Tibial nerve (tissue), 4 donors: ENCODE measurements around the gene FRMPD1. TPM values are rescaled to one million over a fixed set of nuclear protein-coding genes. Genes with fewer than 3 reads are reported as not detected.

Source experiments
- DNase-seq, 2 donors: peaks; one replicate each; pipeline ENCODE4 v3.0.0-alpha.2; 2019; ENCODE audit warnings: low spot score in 2 of 2
- H3K27ac ChIP-seq, 4 donors: fragments of 200-600 bp; sonication (generic) in 3 of 4; one replicate each; pipeline ENCODE4 v1.5.1; 2017 to 2019; ENCODE audit warnings: mild to moderate bottlenecking in 1 of 4
- H3K27me3 ChIP-seq, 2 donors: fragments of 200-600 bp; sonication (generic) in 1 of 2; one replicate each; pipeline versions ENCODE4 v1.5.1 to v1.6.0; 2017 to 2019
- H3K36me3 ChIP-seq, 3 donors: fragments of 200-600 bp; sonication (generic); one replicate each; pipeline ENCODE4 v1.5.1; 2018 to 2019
- H3K4me1 ChIP-seq, 4 donors: fragments of 200-600 bp; sonication (generic) in 3 of 4; one replicate each; pipeline ENCODE4 v1.5.1; 2017 to 2019
- H3K4me3 ChIP-seq, 4 donors: fragments of 200-600 bp; sonication (generic) in 3 of 4; one replicate each; pipeline ENCODE4 v1.5.1; 2017 to 2019; ENCODE audit warnings: mild to moderate bottlenecking in 1 of 4, moderate library complexity in 1 of 4
- H3K9me3 ChIP-seq, 4 donors: fragments of 200-600 bp; sonication (generic) in 3 of 4; one replicate each; pipeline ENCODE4 v1.5.1; 2017 to 2019
- EP300 ChIP-seq, 2 donors: sonication (generic); formaldehyde crosslinking; IDR thresholded peaks; one replicate each; pipeline ENCODE4 v1.6.1; 2017; ENCODE audit warnings: antibody characterized with exemption in 2 of 2, mild to moderate bottlenecking in 1 of 2
- POLR2A ChIP-seq, 2 donors: fragments of 450-650 bp; IDR thresholded peaks; one replicate each; pipeline ENCODE4 v1.6.1; 2017; ENCODE audit warnings: antibody characterized with exemption in 2 of 2, mild to moderate bottlenecking in 2 of 2, moderate library complexity in 2 of 2
- WGBS, 2 donors: methylation state at CpG; one replicate each; pipeline ENCODE4 v1.1.5; 2018; 5-methylcytosine and 5-hydroxymethylcytosine counted together
- total RNA-seq, 4 donors: library from RNA; depleted of rRNA; stranded (reverse); fragments of >200 nt; gene quantifications; one replicate each; pipeline ENCODE4 v1.1.0, GENCODE V29; 2016
- TF ChIP-seq, protein P1 (sequence below), 5 experiments: fragments of 200-600 bp in 3 of 5; fragments of 450-650 bp in 2 of 5; sonication (generic) in 3 of 5; IDR thresholded peaks; one replicate each; pipeline ENCODE4 v1.5.1; 2016 to 2019; ENCODE audit warnings: antibody characterized with exemption in 5 of 5, mild to moderate bottlenecking in 3 of 5, moderate library complexity in 2 of 5

The FRMPD1 gene
- total RNA-seq, 4 donors from 2014 or later, result 0.30 to 1.6 (median 0.42) TPM; not detected in 1

DNA sequence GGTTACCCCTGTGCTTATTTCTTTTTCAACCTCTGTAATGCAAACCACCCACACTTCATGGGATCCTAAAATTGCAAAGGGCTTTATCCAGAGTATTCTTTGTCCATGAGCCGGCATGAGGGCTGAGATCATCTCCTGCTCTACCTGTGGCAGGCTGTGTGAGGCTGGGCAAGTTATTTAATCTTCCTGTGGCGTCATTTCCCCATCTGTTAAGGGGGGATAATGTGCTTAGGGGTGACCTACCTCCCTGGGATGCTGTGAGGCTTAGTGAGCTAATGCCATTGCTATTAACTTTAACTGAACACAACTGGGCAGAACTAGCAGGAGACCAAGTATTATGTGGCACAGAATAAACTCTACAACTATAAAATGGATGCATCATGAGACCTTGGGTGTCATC is 17.0 kb downstream of the FRMPD1 start:
- no peak for DNase-seq
- TF ChIP-seq POLR2A (IDR thresholded peaks at IDR 0.05) (no peak), EP300 (IDR thresholded peaks at IDR 0.05) (no peak)
- TF ChIP-seq, protein P1, sequence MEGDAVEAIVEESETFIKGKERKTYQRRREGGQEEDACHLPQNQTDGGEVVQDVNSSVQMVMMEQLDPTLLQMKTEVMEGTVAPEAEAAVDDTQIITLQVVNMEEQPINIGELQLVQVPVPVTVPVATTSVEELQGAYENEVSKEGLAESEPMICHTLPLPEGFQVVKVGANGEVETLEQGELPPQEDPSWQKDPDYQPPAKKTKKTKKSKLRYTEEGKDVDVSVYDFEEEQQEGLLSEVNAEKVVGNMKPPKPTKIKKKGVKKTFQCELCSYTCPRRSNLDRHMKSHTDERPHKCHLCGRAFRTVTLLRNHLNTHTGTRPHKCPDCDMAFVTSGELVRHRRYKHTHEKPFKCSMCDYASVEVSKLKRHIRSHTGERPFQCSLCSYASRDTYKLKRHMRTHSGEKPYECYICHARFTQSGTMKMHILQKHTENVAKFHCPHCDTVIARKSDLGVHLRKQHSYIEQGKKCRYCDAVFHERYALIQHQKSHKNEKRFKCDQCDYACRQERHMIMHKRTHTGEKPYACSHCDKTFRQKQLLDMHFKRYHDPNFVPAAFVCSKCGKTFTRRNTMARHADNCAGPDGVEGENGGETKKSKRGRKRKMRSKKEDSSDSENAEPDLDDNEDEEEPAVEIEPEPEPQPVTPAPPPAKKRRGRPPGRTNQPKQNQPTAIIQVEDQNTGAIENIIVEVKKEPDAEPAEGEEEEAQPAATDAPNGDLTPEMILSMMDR (IDR thresholded peaks at IDR 0.05), result no peak
- H3K27ac ChIP-seq, result no peak overlapping the region
- peaks cover 0 to 4% of the 10 kb centered on the region in 2 donors for H3K27me3 ChIP-seq
- no peaks in the 10 kb centered on the region for H3K36me3 ChIP-seq
- no peaks in the 10 kb centered on the region for H3K4me1 ChIP-seq
- 68 to 78% methylated on average over 2 of the region's 2 CpGs for WGBS, 2 donors
- no peak overlapping the region for H3K4me3 ChIP-seq
- H3K9me3 ChIP-seq, result no peaks in the 10 kb centered on the region

DNA sequence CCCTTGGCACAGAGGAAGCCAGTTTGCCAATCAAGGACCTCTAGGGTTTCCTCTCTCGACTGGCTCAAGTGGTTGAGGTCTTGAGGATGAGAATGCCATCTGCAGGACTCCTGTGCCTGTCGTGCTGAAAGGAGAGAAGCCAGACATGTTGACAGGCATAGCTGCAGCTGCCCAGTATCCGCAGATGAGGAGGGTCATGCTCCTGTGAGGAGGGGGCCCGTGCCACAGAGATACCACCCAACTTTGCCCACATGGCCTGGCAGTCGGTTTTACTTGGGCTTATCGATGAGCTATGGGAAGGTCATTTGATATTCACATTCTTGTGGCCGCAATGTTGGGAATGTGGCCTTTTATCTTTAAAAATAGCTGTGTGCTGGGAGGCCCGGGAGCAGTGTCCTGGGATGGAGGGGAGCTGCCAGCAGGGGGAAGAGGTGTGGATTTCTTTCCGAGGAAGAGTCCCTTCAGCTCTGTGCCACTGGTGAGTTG is 17.4 kb downstream of the FRMPD1 start:
- no peak for DNase-seq
- Histone ChIP-seq H3K27ac (no peak overlapping the region), H3K4me1 (no peaks in the 10 kb centered on the region), H3K27me3 (peaks cover 0 to 4% of the 10 kb centered on the region in 2 donors), H3K36me3 (no peaks in the 10 kb centered on the region), H3K4me3 (no peak overlapping the region), H3K9me3 (no peaks in the 10 kb centered on the region)
- WGBS, 2 donors, result 26 to 32% methylated on average over 8 to 9 of the region's 9 CpGs
- TF ChIP-seq, protein P1 (IDR thresholded peaks at IDR 0.05), result no peak
- TF ChIP-seq POLR2A (IDR thresholded peaks at IDR 0.05) (no peak), EP300 (IDR thresholded peaks at IDR 0.05) (no peak)

DNA sequence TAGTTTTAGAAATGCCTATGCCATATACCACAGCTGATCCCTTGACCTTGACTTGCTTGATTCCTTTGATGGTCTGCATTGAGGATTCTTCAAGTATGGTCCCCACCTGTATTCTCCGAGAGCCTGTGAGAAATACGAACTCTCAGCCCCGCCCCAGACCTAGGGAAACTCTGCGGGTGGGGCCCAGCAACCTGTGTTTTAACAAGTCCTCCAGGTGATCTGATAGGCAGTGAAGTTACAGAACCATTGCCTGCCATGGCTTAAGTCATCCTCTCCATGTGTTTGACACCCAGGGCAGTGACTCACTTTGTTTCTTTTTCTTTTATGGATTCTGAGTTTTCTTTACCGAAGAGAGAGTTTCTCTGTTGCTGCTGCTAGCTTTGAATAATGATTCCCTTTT is 18.5 kb downstream of the FRMPD1 start:
- 52 to 66% methylated on average over 5 of the region's 5 CpGs for WGBS, 2 donors
- Histone ChIP-seq H3K9me3 (no peaks in the 10 kb centered on the region), H3K27ac (no peak overlapping the region), H3K4me3 (no peak overlapping the region), H3K36me3 (no peaks in the 10 kb centered on the region), H3K27me3 (peaks cover 0 to 4% of the 10 kb centered on the region in 2 donors), H3K4me1 (no peaks in the 10 kb centered on the region)
- DNase-seq, result no peak
- TF ChIP-seq, protein P1 (IDR thresholded peaks at IDR 0.05), result no peak
- TF ChIP-seq POLR2A (IDR thresholded peaks at IDR 0.05) (no peak), EP300 (IDR thresholded peaks at IDR 0.05) (no peak)

DNA sequence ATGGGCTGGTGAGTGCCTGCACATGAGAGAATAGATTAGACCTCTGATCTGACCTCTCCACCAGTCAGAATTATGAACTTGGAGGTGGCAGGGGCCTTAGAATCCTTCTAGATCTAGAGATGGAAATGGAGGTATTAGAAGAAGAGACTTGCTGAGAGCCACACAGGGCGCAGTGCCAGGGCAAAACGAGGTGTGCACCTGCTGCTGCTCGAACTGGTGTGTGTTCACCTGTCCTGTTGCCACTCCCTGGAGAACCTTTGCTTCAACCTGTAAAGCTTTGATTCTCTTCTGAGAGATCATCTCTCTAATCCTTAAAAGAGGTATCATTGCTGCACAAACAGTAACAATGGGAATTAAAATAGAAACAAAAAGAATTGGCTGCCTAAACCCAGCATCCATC is 24.9 kb downstream of the FRMPD1 start:
- Histone ChIP-seq H3K4me1 (no peaks in the 10 kb centered on the region), H3K9me3 (no peaks in the 10 kb centered on the region), H3K27me3 (no peaks in the 10 kb centered on the region), H3K4me3 (no peak overlapping the region), H3K36me3 (no peaks in the 10 kb centered on the region), H3K27ac (no peak overlapping the region)
- WGBS, 2 donors, result 78 to 83% methylated on average over 3 of the region's 3 CpGs
- no peak for DNase-seq
- TF ChIP-seq EP300 (IDR thresholded peaks at IDR 0.05) (no peak), POLR2A (IDR thresholded peaks at IDR 0.05) (no peak)
- TF ChIP-seq, protein P1 (IDR thresholded peaks at IDR 0.05), result no peak

DNA sequence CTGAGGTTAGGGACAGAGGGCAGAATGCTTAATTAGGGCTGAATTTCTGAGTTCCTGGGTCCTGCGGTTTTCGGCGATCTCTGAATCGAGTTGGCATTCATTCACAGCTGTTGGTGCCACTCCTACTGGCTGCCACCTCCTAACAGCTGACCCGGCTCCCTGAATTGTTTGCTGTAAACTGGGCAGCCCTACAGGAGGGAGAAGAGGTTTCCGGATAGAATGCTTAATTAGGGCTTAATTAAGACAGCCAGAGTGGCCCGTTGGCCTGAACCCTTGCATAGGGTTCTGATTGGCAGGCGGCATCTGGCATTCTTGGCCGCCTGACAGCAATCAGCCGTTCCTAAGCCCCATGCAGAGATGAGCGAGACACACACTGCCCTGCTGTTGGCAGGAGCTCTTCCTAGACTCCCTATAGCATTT is 25.7 kb downstream of the FRMPD1 start:
- DNase-seq, result no peak
- Histone ChIP-seq H3K4me1 (no peaks in the 10 kb centered on the region), H3K27me3 (no peaks in the 10 kb centered on the region), H3K27ac (no peak overlapping the region), H3K4me3 (no peak overlapping the region), H3K9me3 (no peaks in the 10 kb centered on the region), H3K36me3 (no peaks in the 10 kb centered on the region)
- TF ChIP-seq, protein P1 (IDR thresholded peaks at IDR 0.05), result no peak
- no peak for TF ChIP-seq EP300 (IDR thresholded peaks at IDR 0.05)
- no peak for TF ChIP-seq POLR2A (IDR thresholded peaks at IDR 0.05)
- WGBS, 2 donors, result 42 to 53% methylated on average over 11 of the region's 11 CpGs
